HG02623 (cell line): ENCODE measurements around the gene MTHFD2L.
A peak's percentile ranks its signal among the peaks of the same experiment; 100 is the strongest.

Experiments
- ATAC-seq: cut with Tn5 transposase; IDR thresholded peaks from one replicate; pipeline ENCODE4 v1.9.1; 2021; ENCODE audit warnings: moderate library complexity; ENCODE audit not compliant: unreplicated experiment

Gene MTHFD2L

GRCh38 chr4:74235135-74235534 is 77.2 kb downstream of the MTHFD2L start:
- ATAC-seq, result peak; percentile 70

GRCh38 chr4:74237425-74237966 is 79.6 kb downstream of the MTHFD2L start:
- no peak for ATAC-seq

DNA sequence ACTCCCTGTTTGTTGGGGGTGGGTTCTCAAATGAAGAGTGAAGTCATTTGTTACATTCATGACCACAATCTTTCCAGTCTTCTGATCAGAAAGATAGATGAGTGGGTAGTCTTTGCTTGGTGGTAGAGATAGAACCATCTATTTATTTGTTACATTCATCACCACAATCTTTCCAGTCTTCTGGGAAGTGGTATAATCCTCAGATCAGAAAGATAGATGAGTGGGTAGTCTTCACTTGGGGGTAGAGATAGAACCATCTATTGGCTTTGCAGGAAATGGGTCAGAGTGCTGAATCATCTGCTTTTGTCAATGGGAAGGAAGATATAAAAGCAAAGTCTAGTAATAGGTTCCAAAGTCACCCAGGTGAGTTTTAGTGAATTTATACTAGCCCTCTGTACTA is 86.1 kb downstream of the MTHFD2L start:
- ATAC-seq, result no peak

DNA sequence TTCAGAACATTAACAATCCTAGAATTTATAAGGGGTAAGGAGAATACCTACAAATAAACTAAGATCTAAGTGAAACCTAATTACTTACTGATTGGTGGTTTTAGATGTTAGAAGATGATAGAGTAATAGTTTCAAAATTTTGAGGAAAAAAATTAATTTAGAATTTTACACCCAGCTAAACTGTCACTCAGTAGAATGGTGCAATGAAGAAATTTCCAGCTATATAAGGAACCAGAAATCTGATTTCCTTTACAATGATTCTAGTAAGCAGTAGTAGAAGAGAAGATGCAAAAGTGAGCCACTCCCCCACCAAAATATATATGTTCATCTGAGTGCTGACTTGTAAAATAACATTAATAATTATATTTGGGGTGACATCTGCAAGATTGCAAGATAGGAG is 95.0 kb downstream of the MTHFD2L start:
- no peak for ATAC-seq

DNA sequence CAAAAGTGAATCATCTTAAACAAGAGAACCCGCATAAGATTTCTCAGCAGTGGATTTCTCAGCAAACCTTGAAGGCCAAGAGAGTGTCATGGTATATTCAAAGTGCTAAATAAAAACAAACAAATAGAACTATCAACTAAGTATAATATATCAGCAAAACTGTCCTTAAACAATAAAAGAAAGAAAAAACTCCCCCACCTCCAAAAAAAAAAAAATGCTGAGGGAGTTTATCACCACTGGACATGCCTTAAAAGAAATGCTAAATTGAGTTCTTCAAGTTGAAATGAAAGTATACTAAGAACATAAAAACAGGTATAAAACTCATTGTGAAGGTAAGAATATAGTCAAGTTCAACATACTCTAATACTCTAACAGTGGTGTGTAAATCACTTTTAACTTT is 96.5 kb downstream of the MTHFD2L start:
- no peak for ATAC-seq

DNA sequence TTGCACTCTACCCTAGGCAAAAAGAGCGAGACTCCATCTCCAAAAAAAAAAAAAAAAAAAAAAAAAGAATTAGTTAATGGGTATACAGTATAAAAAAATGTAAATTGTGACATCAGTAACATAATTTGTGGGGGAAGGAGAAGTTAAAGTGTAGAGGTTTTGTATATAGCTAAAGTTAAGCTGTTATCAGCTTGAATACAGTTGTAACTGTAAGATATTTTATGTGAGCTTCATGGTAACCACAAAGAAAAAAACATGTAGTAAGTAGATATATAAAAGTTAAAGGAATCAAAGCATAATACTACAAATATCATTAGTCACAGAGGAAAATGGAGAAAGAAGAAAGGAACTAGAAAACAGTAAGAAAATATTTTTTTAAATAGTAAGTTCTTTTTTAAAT is 97.2 kb downstream of the MTHFD2L start:
- no peak for ATAC-seq

- no peak for ATAC-seq
These were observed 101.0 kb downstream of the MTHFD2L start for GRCh38 chr4:74258963-74259362.

- ATAC-seq, result no peak
These were observed 102.1 kb downstream of the MTHFD2L start for GRCh38 chr4:74260036-74260435.

DNA sequence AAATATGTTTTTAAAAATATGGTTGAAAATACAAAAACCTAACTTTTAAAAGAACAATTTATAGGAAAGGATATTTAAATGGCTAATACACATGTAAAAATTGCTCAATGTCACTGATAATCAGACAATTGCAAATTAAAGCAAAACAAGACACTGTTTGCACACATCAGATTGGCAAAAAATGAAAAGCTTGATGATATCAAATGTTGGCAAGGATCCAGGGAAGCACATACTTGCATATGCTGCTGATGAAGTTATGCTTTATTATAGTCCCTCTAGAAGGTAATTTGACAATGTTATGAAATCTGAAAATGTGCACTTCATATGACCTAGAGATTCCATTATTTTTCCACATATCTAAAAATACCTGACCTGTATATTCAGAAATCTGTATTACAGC is 104.6 kb downstream of the MTHFD2L start:
- ATAC-seq, result no peak

DNA sequence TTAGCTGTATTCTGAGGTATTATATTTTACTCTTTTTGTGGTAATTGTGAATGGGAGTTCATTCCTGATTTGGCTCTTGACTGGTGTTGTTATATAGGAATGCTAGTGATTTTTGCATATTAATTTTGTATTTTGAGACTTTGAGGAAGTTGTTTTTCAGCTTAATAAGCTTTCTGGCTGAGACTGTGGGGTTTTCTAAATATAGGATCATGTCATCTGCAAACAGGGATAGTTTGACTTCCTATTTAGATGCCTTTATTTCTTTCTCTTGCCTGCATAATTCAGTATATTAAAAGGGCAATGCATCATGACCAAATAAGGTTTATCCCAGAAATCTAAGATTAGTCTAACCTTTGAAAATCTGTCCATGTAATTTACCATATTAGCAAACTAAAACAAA is 105.6 kb downstream of the MTHFD2L start:
- ATAC-seq, result no peak

DNA sequence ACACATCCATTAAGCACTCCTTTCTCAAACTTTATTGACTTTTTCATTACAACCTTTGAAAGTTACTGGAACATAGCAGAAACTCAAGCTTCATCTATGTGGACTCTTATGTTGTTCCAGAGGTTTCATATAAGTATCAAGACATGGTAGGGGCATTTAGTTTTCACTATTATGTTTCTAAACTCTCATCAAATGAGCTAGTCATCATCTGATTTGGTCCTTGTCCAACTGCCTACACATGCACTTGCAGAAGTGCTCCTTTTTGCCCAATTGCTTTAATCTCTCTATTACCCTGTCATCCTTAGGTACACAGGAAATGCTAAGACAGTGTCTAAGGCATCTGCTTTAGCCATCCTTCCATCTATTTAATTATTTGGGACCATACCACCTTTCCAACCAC is 108.2 kb downstream of the MTHFD2L start:
- ATAC-seq, result no peak

DNA sequence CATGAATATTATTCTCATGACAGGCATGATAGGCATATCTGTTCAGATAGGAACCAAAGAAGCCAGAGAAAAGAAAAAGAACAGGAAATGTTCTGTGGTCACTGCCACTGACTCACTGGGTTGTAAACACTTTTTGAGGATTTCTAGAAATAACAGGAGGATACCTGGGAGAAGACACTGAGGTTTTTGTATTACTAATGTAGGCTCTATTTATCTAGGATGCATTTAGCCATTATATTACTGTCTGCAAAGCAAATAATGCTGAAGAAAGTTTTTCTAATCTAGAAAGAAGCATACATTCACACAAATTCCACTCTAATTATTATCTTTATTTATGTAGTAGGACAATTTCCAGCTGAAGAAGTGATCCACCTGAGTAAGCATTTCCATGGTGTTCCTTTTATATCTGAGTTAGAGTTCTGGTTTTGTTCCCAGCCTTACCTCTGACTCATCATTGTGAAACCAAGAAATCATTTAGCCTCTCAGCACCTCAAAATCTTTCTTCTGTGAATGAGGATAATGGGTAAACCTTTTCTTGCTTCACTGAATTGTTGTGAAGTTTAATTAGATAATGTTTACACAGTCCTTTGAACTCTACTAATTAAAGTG is 110.2 kb downstream of the MTHFD2L start:
- ATAC-seq, result no peak

DNA sequence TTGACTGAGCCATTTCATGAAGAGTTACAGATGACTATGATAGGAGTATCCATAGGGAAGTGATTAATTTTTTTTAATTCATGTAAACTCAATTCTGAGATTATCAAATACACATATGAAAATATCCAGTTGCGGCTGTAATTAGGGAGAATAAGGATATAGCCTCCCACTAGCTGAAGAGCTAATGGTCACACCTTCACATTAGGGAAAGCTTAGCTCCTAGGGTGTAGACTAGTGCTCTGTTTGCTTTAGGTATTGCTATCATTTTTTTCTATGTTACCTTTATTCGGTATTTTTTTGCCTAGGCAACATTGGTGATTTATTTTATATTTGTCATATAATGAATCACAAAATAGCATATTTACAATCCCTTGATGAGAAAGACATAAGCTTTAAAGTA is 110.7 kb downstream of the MTHFD2L start:
- no peak for ATAC-seq

GRCh38 chr4:74278490-74278889 is 120.6 kb downstream of the MTHFD2L start:
- ATAC-seq, result no peak

DNA sequence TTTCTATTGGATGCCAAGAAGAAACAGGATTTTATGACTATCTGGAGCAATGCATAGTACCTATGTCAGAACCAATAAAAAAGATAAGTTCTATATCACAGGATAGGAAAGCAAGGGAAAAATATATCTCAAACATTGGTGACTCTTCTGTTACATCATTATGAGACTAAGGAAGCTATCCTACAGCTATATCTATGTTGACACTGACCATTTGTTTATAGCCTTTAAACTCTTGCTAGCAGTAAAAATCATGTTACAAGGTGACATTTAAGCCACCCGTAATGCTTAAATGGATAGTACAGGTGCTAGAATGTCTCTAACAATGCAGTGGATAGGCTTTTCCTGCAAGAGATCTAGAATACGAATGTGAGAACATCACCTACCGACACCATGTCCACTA is 121.8 kb downstream of the MTHFD2L start:
- no peak for ATAC-seq

- ATAC-seq, result no peak
These were observed 125.0 kb downstream of the MTHFD2L start for GRCh38 chr4:74282926-74283325.

GRCh38 chr4:74283614-74284013 is 125.7 kb downstream of the MTHFD2L start:
- ATAC-seq, result no peak

DNA sequence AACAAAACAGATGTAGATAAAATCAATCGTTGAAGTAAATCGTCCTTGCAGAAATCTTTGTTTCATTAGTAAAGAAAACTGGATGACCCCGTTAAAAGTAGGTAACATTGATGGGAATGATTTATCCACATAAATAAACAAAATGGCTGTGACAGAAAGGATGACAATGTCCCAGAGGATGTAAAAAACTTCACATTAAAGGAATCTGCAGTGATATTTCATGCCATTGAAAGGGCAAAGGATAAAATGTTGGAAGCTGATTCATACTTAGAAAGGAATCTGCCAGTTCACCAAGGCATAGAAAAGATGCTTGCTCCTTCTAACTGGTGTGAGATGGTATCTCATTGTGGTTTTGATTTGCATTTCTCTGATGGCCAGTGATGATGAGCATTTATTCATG is 126.1 kb downstream of the MTHFD2L start:
- no peak for ATAC-seq

GRCh38 chr4:74287164-74287563 is 129.2 kb downstream of the MTHFD2L start:
- no peak for ATAC-seq

GRCh38 chr4:74287791-74288190 is 129.9 kb downstream of the MTHFD2L start:
- ATAC-seq, result no peak

DNA sequence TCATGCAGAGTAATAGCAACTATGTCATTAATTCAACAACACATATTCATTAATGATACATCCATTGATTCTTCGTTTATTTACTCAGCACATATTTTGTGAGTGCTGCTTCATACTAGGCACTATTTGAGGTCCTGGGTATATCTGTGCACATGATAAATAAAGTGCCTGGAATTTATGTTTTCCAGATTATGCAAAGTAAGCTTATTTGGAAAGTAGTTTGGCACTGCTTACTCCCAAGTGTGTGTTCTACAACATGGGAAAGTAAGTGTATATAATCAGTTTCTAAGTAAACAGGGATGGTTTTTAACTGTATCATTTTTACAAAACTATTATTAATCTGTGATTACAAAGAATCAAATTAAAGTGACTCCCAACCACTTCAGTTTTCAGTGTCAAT is 133.6 kb downstream of the MTHFD2L start:
- no peak for ATAC-seq

DNA sequence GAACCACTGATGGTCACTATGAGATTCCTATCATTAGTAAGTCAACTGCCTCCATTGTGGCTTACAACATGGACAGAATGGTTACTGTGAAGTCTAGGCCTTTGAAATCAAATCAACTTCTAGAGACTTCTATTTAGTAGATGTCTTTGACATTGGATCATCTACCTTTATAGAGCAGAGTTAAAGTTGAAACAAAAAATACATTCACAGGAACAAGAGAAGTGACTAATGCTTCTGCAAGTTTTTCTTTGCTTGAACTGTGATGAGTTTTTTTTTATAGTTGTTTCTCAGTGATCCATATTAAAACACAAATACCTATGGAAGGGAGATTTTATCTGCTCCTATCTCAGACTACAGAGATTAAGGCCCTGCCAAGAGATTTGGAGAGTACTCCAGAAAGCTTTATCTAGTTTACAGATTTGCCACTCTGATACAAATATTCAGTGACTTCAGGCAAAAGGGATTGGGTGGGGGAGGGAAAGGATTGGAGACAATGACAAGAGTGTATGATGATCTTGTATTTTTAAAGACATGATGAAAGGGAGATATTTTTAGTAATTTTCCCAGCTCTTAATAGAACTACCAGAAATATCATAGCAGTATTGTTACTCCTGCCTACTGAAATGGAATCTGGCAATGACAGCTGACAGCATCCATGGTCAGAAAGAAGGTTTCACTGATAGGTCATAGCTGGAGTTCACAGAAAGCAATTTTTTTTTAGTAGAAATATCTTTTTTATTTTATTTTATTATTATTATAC is 134.4 kb downstream of the MTHFD2L start:
- no peak for ATAC-seq

DNA sequence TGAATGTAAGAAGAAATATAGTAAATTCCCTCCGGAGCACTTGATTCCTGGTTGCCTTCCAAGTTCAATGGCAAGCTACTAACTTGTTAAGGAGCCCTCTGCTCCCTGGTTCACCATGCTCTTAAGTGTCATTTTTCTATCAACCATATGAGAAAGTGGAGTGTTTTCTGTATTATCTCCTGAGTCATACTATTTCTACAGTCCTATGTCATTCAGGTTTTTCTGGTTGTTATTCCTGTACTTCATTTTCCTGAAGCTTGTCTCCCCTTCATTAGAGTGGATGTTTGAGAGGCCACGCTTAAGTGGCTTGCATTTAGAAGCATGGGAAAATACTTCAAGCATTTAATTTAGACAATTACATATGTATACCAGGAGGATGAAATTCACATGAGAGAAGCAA is 135.6 kb downstream of the MTHFD2L start:
- ATAC-seq, result no peak
